ENCODE data around the gene RDH5. TPM values are rescaled to one million over a fixed set of nuclear protein-coding genes. Genes with fewer than 3 reads are reported as not detected.

RDH5 gene
- total RNA-seq, 1 donor from 2014 or later: 2.6 TPM

DNA sequence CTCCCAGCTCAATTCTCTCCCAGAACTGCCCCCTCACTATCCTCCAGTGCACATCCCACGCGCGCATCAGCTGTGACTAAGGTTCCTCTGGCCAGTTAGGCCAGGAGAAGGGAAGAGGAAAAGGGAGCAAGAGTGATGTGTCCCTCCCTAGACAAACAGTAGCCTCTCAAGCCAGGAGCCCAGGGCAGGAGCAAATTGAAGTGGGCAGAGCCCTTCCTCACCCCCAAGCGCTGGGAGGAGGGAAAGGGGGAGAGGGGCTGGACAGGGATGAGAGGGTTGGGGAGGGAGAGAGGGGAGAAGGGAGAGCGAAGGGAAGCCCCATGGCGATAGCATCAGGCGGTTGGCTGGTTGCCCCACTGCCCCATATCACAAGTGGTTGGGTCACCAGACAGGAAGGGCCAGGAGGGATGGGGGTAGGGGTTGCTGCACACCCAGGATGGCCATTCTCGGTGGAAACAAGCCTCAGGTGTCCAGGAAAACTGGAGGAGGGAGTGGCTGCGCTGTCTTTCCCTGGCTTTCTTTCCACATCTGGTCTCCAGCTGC lies 7.5 kb downstream of the RDH5 start:
- DNase-seq (ENCODE audit: extremely low read depth, low read depth, low spot score): no peak

DNA sequence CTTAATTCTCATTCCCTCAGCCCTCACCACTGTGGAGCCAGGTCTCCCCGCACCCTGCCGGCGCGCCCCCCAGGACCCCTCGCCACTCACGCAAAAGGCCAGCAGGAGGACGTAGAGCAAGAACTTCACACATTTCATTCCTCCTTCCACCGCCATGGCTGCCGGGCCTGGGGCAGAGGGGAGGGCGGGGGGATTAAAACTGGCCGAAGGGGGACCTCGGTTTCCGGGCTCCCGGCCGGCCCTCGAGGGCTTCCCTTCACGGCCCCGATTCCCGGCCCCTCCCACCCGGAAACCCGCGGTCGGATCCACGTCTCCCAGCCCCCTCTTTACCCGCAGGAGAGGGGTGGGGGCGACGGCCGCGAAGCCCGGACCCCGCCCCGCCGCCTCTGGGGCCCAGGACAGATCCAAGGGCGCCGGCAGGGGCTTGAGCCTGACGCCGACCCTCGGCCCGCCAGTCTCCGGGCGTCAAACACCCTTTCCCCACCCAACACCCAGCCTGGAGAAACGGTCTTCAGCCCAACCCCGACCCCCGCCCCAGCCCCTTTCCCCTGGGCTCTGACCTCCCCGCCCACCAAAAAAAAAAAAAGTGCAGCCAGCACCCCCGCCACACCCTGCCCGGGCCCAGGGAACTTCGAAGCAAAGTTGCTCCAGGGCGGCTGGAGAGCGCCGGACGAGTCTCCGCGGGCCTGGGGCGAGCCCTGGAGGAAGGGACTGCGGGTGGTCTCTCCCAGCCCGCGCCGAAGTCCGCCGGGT lies 8.2 kb downstream of the RDH5 start:
- DNase-seq (ENCODE audit: extremely low read depth, low read depth, low spot score): no peak

DNA sequence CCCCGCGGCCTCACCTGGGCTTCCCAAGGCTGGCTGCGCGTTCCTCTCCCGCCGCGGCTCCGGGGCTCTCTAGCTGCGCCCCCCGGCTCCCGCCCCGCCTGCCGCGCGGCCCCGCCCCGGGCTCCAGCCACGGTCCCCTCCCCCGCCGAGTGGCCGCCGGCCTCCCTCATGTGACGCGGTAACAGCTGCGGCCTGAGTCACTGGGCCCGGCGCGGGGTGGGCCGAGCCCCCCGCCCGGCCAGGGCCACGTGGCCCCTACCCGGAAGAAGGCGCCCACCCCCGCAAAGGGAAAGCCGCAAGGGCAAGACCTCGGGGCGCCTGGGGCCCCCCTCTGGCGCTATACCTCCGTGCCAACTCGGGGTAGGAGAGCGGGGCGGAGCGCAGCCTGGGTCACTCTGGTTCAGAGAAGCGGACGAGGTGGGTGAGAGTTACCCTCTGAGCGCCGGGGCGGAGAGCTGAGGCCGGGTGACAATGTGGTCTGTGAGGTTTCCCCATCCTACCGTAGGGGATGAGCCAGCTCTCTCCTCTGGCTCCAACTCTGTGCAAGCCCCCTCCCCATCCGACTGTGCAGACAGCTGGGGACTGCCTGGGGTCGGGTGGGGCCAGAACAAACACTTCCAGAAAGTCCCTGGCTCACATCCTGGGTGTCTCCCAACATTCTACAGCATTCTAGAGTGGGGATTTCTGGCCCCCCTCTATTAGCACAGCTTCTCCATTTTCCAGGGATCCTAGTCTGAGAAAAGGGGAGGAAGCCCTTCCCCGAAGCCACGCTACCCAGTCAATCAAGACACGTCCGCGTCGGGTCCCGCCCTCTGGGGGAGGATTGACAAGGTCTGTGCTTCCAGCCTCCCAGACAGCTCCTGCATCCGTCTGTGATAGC lies 9.0 kb downstream of the RDH5 start, which contains the start of gene CD63:
CD63 (minus strand) TSS at position 71 of the 880 bp plus-strand sequence. CDS start 668 bp downstream, outside the sequence.
- no peak for DNase-seq (ENCODE audit: extremely low read depth, low read depth, low spot score)

DNA sequence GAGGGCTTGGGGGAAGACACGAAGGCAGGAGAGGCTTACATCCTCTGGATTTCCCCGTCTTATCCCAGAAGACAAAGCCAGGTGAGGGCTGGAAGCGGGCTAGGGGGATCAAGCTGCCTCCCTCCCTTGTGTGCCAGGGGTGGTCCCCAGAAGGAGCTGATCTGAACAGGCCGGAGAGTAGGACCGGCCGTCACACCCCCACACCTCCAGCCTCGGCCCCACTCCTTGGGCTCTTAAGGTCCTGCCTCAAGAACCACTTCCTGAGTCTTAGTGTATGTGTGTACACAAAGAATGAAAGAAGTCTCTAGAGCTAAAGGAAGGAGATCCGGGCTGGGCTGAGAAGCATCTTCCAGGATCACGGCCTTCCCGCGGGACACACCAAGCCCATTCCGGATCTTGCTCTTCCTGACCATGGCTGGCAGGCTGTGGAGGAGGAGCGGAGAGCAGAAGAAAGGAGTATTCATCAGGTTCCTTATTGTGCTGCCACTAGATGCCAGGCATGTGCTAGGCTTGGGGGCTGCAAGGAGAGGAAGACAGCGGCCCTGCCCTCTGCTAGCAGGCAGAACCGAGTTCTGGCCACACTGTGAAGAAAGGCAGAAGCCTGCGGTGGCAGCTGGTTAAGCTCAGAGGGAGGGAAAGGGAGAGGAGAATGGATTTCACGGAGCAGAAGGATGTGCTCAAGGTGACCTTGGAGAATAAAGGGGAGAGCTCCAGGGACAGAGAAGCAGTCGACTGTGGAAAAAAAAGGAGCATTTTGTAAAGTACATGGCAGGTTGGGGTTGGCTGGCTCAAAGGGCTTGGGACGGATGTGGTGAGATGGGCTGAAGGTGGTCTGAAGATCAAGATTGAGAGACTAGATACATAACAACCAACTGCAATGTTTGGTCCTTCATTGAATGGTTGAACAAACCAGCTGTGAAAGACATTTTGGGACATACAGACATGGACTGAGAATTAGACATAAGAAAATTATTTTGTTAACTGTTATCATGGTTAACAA lies 9.9 kb downstream of the RDH5 start:
- no peak for DNase-seq (ENCODE audit: extremely low read depth, low read depth, low spot score)

DNA sequence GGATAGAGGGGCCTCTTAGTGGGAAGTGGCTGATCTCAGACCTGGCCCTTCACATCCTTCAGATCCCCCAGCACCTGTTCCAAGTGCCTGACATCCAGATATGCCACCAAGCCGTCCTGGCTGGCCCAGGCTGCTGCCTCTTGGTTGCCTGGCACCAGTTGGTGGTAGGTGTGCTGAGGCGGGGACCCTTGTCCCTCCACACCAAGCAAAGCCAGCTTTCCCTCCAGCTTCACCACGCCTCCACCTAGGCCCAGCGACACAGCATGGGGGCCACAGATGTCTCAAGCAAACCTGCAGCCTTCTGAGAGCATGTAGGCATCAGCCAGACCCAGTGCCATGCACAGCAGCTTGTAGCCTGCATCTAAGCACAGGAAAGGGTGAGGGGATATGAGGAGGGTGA lies 12.1 kb downstream of the RDH5 start:
- DNase-seq (ENCODE audit: extremely low read depth, low read depth, low spot score): no peak

DNA sequence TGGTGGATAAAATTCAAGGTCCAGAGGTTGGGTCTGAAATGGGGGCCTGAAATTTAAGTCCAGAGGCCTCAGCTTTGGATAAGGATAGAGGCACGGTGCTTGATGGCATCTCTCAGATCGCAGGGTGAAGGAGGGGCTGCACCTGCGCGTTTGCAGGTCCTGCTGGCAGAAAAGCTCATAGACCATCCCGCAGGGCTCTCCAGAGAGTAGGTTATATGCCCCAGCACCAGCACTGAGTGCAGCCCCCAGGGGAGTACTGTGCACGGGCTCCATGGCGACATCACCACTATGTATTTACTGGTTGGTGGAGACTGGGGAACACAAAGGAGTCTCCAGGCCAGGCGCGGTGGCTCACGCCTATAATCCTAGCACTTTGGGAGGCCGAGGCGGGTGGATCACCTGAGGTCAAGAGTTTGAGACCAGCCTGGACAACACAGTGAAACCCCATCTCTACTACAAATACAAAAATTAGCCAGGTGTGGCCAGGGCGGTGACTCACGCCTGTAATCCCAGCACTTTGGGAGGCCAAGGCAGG lies 12.9 kb downstream of the RDH5 start:
- DNase-seq (ENCODE audit: extremely low read depth, low read depth, low spot score): no peak

DNA sequence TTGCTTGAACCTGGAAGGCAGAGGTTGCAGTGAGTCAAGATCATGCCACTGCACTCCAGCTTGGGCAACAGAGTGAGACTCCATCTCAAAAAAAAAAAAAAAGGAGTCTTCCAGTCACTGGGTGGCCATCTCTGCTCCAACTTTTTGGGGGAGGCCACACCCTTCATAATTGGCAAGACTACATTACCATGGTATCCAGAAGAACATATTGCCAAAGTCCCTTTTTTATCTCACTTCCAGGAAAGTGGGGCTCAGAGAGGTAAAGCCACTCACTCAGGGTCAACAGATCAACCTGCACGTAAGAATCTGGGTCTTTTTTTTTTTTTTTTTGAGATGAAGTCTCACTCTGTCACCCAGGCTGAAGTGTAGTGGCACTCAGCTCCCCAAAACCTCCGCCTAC lies 13.7 kb downstream of the RDH5 start:
- DNase-seq (ENCODE audit: extremely low read depth, low read depth, low spot score): no peak

DNA sequence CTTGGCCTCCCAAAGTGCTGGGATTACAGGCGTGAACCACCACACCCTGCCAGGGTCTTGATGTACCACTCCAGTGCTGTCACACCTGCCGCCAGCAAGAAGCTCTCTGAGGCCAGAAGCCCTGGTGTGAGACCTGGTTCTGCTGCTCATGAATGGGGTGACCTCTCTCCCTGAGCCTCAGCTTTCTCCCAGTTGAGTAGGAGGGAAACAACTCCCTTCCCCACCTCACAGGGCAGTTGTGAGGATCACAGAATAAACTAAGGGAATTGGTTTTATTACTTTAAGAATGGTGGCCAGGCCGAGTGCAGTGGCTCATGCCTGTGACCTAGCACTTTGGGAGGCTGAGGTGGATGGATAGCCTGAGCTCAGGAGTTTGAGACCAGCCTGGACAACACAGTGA lies 14.4 kb downstream of the RDH5 start:
- DNase-seq (ENCODE audit: extremely low read depth, low read depth, low spot score): no peak

DNA sequence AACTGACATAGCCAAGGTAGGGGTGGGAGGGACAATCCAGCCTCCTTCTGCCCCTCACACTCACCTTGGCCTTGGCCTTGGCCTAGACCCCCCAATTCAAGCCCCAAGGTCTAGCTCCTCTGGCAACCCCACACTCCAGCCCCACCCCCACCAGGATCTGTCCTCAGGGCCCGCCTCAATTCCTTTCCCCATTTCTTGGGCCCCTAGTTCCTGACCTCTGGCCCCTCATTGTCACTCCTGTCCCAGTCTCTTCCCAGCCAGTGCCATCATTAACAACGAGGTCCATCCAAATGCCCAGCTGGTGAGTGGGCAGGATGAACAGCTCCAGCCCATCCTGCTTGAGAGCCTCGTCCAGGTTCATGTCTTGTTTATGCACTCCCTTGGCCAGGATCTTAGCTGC lies 15.9 kb downstream of the RDH5 start:
- no peak for DNase-seq (ENCODE audit: extremely low read depth, low read depth, low spot score)

DNA sequence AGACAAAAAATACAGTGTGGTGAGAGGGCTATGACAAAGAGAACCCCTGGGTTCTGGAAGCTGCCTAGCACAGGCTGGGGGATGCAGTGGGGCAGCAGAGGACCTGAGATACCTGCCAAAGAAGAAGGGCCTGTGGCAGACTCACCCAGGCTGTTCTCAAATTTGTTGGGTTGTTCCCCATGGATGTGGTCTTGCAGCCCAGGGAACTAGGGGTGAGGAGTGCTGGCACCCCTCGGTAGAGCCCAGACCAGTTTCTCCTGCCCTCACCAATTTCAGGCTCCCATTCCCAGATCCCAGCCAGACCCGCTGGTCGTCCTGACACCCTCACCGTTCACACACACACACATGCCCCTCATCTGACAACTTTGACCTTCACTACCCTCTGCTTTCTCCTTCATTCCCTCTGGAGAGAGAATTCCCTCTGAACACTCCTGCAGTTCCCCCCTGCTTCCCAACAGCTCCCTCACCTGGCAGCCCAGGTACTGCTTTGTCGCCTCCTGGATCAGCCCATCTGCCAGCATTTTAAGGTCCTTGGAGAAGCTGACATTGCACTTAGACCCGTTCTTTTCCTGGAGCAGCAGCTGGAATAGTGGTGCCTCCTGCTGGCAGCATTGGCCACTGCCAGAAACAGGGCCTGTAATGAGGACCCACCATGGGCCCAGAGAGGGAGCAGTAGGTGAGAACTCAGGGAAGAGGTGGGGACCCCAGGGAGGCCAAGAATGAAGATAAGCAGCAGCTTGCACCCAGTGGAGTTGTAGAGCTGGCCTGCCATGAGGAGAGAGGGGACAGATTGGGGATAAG lies 16.8 kb downstream of the RDH5 start:
- DNase-seq (ENCODE audit: extremely low read depth, low read depth, low spot score): no peak

DNA sequence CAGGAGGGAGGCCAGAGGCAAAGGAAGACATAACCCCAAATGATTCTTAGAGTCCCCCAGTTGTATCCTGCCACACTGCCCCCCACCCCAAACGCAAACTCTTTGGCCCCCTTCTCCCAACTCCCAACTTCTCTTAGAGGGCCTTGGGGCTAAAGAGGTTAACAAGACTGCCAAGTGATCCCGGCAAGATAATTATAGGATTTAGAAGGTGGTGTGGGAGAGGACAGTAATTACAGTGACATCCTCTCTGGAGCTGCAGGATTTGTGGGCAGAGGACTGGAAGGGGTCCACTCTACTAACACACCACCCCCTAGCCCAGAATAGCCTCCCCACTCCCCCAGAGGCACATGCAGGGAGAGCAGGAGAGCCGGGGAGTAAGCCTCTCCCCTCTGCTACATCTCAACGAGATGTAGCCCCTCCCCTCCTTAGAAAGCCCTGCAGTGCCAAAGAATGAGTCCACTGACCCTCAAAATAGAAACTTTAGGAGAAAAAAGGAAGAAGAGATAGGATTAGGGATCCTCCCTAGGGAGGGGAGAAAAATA lies 17.5 kb downstream of the RDH5 start:
- no peak for DNase-seq (ENCODE audit: extremely low read depth, low read depth, low spot score)

DNA sequence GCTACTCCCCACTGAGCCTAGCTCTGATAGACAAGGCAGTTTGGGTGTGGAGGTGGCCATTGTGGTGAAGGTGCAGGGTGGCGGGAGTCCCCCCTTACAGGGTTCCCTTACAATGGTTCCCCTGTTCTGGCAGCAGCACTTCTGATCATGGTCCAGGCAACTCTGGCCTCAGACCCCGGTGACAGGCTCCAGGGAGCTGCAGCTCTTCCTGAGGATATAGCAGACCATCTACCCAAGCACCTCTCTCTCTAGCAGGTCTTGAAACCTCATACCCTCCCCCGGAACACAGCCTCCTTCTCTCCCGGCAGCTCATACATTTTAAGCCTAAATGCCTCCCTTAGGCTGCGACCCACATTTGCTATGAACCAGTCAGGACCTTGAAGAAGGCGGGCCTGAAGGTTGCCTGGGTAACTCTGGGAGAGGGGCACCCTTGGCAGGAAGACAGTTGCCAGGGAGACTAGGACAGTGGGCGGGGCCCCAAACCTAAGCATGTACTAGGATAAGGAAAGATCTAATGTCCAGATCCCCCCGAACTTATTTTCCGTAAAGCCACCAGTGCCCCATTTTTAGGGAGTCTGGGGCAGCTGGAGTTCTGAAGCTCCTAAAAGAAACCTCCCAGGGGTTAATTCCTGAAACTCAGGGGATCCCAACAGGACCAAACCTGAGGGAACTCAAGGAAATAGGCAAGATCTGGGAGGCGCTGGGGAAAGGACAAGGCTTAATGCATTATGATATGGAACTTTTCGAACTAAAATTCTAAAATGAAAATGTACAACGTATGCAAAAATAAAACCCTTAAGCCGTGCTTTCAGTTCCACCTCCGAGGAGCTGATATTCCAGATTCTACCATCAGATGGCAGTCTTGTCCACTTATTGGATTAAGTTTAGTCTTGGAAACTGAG lies 18.2 kb downstream of the RDH5 start:
- peak; percentile 84 for DNase-seq (ENCODE audit: extremely low read depth, low read depth, low spot score)

DNA sequence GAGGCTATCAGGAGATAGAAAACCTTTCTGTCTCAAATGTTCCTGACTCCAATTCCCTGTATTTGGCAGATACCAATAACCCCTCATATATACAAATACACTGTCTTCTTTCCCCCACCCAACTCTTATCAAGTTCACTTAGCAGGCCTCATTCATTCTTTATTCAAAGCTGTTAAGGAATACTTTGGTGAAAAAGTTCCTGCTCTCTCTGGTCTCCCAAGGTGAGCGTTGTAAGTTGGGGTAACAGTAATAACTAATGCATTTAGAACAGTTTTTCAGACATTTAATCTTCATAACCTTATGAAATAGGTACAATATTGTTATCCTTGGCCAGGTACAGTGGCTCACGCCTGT lies 18.8 kb downstream of the RDH5 start:
- DNase-seq (ENCODE audit: extremely low read depth, low read depth, low spot score): no peak

DNA sequence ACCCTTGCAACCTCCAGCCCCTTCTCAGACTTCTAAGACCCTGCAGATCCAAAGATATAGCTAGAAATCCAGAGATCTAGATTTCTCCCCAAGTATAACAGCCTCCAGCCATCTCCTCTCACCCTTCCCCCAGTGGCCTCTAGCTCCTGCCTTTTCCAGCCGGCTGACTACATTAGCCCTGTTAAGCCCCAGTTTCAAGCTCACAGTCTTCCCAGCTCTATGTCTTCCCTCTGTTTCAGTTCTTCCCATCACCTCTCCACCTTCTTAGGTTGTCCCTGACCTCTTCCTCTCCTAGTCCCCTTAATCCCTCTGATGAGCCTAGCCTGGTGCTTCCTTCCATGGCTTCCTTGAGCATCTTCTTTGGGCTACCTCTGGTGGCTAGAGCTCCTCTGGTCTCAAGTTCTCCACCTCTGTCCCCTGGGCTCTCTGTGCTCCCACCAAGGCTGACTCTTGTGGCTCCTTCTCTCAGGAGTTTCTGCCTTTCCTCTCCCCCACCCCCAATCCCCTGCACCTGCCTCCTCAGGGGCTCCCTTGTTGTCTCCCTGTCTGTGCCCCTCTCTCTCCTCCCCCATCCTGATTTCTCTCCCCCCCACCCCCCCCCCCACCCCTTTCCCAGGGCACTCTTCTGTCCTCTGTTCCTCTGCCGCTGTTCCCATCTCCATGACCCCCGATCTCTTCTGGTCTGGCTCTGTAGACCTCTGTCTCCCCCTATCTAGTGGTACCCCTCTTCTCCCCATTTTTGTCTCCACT lies 21.9 kb downstream of the RDH5 start:
- DNase-seq (ENCODE audit: extremely low read depth, low read depth, low spot score): no peak

DNA sequence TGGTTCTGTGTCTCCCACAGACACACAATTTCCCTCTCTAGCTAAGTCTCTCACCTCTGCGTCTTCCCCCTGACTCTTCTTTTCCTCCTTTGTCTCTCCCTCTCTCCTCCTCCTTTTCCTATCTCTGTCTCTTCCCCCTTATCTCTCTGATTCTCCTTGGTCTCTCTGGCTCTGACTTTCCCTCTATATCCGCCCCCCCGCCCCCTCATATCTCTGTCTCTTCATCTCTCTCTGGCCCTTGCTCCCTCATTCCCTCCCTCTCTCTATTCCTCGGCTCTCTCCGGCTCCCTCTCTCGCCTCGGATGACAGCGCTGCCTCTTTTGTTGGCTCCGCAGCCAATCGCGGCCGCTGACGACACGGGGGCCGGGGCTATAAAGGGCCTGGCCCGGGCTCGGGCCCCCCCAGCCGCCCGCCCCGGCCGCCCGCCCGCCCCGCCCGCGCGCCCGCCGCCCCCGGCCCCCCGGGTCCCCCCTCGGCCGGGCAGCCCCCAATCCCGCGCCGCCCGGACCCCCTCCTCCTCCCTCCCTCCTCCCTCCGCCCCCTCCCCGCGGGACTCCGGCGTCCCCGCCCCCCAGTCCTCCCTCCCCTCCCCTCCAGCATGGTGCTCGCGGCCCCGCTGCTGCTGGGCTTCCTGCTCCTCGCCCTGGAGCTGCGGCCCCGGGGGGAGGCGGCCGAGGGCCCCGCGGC lies 22.7 kb downstream of the RDH5 start, which contains the start of gene GDF11:
GDF11 (plus strand) TSS at position 404 of the 687 bp plus-strand sequence; CDS start at position 599, 195 bp downstream.
- DNase-seq (ENCODE audit: extremely low read depth, low read depth, low spot score): no peak

DNA sequence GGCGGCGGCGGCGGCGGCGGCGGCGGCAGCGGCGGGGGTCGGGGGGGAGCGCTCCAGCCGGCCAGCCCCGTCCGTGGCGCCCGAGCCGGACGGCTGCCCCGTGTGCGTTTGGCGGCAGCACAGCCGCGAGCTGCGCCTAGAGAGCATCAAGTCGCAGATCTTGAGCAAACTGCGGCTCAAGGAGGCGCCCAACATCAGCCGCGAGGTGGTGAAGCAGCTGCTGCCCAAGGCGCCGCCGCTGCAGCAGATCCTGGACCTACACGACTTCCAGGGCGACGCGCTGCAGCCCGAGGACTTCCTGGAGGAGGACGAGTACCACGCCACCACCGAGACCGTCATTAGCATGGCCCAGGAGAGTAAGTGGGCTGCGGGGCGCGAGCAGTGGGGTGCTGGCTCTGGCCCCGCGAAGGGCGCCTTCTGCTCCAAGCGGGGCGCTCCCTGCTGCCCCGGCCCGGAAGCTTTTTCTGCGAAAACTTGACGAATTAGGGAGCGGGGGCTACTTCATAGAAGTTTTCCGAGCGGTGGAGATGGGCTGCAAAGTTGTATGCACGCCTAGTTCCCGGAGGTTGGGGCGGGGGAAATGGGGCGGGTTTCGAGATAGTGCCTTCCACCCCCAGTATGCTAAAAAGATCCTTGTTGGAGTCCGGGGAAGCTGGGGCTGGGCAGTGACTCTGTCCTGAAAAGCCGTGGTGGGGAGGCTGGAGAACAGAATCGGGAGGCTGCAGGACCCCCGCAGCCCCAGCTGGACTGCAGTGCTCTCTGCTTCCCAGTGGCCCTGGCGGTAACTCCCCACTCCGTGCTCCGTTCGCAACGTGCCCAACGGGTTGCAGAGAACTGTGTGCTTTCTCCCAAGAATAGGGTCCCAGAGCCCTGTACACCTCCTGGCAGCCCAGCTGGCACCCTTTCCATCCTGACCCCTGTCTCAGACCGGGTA lies 23.5 kb downstream of the RDH5 start:
- no peak for DNase-seq (ENCODE audit: extremely low read depth, low read depth, low spot score)

All from glomerular endothelial cell (primary cell).